HCT116 (cell line): ENCODE data around the gene CD27.

Experiments used
- CEBPB ChIP-seq: IDR thresholded peaks from 2 replicates; pipeline ENCODE4 v1.6.1; 2012; ENCODE audit warnings: low read depth
- EZH2 ChIP-seq: fragments of 200-600 bp; sonication (generic); IDR thresholded peaks from 2 replicates; pipeline ENCODE4 v1.6.1; 2017; ENCODE audit warnings: antibody characterized with exemption, mixed run types
- JUND ChIP-seq: IDR thresholded peaks from 2 replicates; pipeline ENCODE4 v1.6.1; 2012
- POLR2AphosphoS5 ChIP-seq: IDR thresholded peaks from 2 replicates; pipeline ENCODE4 v1.6.1; 2011; ENCODE audit warnings: mild to moderate bottlenecking, low read depth, low read length, moderate library complexity
- YY1 ChIP-seq: IDR thresholded peaks from 2 replicates; pipeline ENCODE4 v1.6.1; 2011; ENCODE audit warnings: low read length, low read depth, moderate library complexity, mild to moderate bottlenecking; ENCODE audit not compliant: insufficient replicate concordance; ENCODE audit errors: extremely low read depth
- TF ChIP-seq, protein P1 (sequence below), 3 experiments: fragments of 200-600 bp in 1 of 3; sonication (generic) in 1 of 3; IDR thresholded peaks in 2 of 3; conservative IDR thresholded peaks in 1 of 3; 2 replicates each; pipeline ENCODE4 v1.5.1; 2012 to 2017; ENCODE audit warnings: low read depth in 2 of 3, low read length in 2 of 3, antibody characterized with exemption in 1 of 3, borderline replicate concordance in 1 of 3, control low read depth in 1 of 3, mild to moderate bottlenecking in 1 of 3, mixed read lengths in 1 of 3, mixed run types in 1 of 3, moderate library complexity in 1 of 3; ENCODE audit not compliant: insufficient read depth in 1 of 3
- TF ChIP-seq, protein P2 (sequence below): IDR thresholded peaks from 2 replicates; pipeline ENCODE4 v1.6.1; 2012; ENCODE audit warnings: low read depth

DNA sequence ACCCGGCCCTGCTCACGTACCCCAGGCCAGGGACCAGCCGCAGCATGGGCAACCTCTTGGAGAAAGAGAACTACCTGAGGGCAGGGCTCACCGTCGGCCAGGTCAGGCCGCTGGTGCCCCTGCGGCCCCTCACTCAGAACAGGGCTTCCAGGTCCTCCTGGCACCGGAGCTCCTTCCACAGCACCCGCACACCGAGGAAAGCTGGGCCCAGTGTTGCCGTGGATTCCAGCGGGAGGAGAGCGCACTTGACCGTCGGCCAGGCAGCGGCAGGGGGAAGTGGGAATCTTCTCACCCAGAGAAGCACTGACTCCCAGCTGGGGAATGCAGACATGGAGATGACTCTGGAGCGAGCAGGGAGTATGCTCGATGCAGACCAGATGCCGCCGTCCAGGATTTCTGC is 33.7 kb downstream of the CD27 start:
- no peak for TF ChIP-seq POLR2AphosphoS5
- no peak for TF ChIP-seq EZH2
- TF ChIP-seq, protein P1, sequence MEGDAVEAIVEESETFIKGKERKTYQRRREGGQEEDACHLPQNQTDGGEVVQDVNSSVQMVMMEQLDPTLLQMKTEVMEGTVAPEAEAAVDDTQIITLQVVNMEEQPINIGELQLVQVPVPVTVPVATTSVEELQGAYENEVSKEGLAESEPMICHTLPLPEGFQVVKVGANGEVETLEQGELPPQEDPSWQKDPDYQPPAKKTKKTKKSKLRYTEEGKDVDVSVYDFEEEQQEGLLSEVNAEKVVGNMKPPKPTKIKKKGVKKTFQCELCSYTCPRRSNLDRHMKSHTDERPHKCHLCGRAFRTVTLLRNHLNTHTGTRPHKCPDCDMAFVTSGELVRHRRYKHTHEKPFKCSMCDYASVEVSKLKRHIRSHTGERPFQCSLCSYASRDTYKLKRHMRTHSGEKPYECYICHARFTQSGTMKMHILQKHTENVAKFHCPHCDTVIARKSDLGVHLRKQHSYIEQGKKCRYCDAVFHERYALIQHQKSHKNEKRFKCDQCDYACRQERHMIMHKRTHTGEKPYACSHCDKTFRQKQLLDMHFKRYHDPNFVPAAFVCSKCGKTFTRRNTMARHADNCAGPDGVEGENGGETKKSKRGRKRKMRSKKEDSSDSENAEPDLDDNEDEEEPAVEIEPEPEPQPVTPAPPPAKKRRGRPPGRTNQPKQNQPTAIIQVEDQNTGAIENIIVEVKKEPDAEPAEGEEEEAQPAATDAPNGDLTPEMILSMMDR (IDR thresholded peaks at IDR 0.05 in 2 of 3, conservative IDR thresholded peaks at IDR 0.05 in 1 of 3; ENCODE audit: borderline replicate concordance in 1 of 3, insufficient read depth in 1 of 3, low read depth in 2 of 3, low read length in 2 of 3), result no peak
- TF ChIP-seq, protein P2, sequence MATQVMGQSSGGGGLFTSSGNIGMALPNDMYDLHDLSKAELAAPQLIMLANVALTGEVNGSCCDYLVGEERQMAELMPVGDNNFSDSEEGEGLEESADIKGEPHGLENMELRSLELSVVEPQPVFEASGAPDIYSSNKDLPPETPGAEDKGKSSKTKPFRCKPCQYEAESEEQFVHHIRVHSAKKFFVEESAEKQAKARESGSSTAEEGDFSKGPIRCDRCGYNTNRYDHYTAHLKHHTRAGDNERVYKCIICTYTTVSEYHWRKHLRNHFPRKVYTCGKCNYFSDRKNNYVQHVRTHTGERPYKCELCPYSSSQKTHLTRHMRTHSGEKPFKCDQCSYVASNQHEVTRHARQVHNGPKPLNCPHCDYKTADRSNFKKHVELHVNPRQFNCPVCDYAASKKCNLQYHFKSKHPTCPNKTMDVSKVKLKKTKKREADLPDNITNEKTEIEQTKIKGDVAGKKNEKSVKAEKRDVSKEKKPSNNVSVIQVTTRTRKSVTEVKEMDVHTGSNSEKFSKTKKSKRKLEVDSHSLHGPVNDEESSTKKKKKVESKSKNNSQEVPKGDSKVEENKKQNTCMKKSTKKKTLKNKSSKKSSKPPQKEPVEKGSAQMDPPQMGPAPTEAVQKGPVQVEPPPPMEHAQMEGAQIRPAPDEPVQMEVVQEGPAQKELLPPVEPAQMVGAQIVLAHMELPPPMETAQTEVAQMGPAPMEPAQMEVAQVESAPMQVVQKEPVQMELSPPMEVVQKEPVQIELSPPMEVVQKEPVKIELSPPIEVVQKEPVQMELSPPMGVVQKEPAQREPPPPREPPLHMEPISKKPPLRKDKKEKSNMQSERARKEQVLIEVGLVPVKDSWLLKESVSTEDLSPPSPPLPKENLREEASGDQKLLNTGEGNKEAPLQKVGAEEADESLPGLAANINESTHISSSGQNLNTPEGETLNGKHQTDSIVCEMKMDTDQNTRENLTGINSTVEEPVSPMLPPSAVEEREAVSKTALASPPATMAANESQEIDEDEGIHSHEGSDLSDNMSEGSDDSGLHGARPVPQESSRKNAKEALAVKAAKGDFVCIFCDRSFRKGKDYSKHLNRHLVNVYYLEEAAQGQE, result no peak
- no peak for TF ChIP-seq CEBPB
- no peak for TF ChIP-seq YY1
- TF ChIP-seq JUND, result no peak
